Activated CD4-positive, alpha-beta T cell treated with anti-CD3 and anti-CD28 coated beads for 4 hours (primary cell): ENCODE measurements around the gene TIRAP.
A peak's percentile ranks its signal among the peaks of the same experiment; 100 is the strongest.
"Not testable (repeated sequence)": the region's sequence is repeated elsewhere in the genome, so short reads cannot be mapped to it uniquely, and the experiment has no call there.

Experiments used
- DNase-seq, 2 donors: peaks; one replicate each; pipeline ENCODE4 v3.0.0-alpha.2; 2020

Gene TIRAP, protein sequence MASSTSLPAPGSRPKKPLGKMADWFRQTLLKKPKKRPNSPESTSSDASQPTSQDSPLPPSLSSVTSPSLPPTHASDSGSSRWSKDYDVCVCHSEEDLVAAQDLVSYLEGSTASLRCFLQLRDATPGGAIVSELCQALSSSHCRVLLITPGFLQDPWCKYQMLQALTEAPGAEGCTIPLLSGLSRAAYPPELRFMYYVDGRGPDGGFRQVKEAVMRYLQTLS

DNA sequence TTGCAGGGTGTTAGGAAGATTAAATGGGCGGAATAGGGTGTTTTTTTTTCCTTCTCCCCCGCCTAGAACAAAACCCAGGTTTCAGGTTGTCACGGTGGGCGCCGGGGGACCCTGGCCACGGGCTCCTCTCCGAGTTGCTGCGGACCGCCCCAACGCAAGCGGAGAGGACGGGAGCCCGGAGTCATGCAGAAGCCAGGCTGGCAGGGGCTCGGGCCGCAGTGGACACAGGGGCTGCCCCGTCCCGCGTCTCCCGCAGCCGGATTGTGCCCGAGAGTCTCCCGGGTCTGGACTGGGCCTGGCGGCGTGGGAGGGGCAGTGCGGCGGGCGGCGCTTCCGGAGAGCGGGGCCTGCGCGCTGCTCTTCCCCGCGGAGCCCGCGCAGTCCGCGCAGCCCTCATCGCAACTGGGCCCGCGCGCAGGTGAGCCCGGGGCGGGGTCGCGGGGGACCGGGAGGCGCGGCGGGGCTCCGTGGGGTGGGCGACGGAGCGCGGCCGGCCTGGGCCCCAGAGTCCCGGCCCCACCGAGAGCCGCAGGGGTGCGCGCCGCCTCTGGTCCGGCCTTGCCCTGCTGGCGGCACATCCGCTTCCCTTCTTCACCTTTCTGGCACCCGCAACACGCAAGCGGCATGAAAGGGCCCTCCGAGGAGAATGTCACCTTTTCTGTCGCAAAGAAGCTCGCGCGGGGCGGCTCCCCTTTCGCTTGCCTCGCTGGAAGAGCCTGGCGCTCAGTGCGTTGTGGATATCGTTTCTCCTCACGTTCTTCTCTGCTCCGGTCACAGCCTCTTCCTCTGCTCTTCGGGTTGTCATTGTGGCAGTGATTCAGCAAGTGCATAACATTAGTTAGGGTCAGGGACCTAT, at the start of gene TIRAP:
Gene TIRAP (plus strand): TSS at position 358 of the 856 bp plus-strand sequence. CDS start 7,802 bp downstream, outside the sequence.
- DNase-seq: peak; percentile 36 to 51

- no peak for DNase-seq
Observed at GRCh38 chr11:126233391-126233790, 49.5 kb upstream of the TIRAP start.

GRCh38 chr11:126246636-126247035, 36.3 kb upstream of the TIRAP start:
- no peak for DNase-seq

- no peak for DNase-seq
Observed at GRCh38 chr11:126253265-126253664, 29.6 kb upstream of the TIRAP start.

DNA sequence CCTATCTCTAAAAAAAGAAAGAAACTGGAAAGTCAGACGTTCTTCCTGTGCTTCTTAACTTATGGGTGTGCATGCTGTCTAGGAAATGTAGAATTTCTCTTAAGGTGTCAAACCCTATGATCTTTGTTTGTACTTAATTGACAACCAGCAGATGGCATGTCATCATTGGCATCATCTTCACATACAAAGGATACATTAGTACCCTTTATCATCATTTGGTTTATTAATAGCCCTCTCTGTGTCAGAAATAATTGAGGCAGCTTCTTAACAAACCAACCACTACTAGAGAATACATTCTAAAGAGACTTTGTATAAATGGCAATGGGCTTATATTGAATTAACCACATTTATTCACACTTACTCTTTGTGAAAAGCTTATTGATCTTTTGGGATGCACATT, 28.1 kb upstream of the TIRAP start:
- DNase-seq: no peak

DNA sequence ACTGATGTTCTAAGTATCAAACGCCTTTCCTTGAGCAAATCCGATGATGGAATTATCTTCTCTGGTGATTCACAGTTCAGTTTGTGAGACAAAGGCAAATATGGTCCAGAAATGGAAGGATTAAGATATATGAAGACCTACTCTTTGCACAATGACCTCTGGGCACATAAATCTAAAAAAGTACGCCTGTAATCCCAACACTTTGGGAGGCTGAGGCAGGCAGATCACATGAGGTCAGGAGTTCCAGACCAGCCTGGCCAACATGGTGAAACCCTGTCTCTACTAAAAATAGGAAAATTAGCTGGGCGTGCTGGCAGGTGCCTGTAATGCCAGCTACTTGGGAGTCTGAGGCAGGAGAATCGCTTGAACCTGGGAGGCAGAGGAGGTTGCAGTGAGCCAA, 27.4 kb upstream of the TIRAP start:
- not testable (repeated sequence) for DNase-seq

- no peak for DNase-seq
Observed at GRCh38 chr11:126256216-126256615, 26.7 kb upstream of the TIRAP start.

DNA sequence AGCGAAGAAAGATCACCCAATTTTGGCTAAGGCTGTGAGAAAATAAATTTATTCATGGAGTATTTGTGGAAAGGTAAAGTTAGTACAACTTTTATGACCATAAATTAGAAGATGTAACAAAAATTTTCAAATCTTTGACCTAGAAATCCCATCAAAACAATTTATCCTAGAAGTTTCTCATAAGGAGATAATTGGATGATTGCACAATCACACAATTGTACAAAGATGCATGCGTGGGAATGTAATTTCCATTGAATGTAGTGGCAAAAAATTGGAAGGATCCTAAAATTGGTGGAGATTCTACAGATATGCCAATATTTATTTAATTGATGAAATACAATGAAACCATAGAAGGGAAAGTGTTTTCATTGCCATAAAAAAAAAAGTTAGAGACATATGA, 25.7 kb upstream of the TIRAP start:
- no peak for DNase-seq

- DNase-seq: no peak
Observed at GRCh38 chr11:126257764-126258163, 25.1 kb upstream of the TIRAP start.

- no peak for DNase-seq
Observed at GRCh38 chr11:126262216-126262615, 20.7 kb upstream of the TIRAP start.

- DNase-seq: no peak
Observed at GRCh38 chr11:126263489-126263888, 19.4 kb upstream of the TIRAP start.

DNA sequence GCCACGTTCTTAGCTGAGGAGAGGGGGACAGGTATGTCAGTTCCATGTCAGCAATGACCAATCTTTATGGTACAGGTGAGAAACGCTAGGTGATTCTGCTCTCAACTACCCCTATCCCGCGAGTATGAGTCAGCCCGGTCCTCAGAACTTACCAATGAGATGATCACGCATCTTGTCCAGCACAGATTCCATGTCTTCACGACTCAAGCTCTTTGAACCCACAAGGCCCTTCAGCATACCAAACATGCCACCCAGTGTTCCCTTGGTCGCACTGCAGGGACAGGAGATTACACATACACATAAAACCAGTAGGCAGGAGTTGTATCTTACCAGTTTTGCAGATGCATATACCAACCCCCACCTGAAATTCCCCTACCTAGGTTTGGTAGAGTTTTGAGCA, 17.1 kb upstream of the TIRAP start:
- no peak for DNase-seq

DNA sequence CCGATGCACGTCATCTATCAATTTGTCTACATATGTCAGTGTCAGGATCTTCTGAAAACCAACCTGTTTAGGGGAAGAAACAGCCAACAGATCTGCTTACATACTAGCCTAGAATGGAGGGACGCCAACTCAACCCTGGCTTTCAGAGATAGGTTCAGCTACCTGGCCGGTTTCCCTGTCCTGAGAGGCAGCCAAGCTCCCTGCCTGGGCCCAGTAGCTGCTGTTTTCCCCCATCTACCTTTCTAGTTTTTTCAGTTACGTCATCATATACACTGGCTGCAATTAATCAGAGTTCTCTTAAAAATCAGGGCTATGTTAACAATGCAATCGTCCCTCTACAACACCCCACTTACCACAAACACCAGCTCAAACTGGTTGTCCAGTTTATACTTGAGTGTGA, 15.2 kb upstream of the TIRAP start:
- DNase-seq: no peak

DNA sequence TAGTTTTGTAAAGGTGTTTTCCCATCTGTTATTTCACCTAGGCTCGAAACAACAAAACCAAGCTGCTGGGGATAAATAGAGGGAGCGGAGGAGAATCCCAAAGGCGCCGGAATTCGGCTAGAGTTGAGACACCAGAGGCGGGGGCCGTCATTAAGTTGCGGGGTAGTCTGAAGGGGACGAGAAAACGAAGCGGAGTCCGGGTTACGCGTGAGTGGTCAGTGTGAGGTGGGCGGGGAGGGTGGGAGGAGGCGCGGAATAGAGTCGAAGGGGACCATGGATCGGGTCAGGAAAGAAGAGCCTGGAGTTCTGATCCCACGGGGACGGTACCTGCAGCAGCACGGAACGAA, 14.6 kb upstream of the TIRAP start:
- no peak for DNase-seq

DNA sequence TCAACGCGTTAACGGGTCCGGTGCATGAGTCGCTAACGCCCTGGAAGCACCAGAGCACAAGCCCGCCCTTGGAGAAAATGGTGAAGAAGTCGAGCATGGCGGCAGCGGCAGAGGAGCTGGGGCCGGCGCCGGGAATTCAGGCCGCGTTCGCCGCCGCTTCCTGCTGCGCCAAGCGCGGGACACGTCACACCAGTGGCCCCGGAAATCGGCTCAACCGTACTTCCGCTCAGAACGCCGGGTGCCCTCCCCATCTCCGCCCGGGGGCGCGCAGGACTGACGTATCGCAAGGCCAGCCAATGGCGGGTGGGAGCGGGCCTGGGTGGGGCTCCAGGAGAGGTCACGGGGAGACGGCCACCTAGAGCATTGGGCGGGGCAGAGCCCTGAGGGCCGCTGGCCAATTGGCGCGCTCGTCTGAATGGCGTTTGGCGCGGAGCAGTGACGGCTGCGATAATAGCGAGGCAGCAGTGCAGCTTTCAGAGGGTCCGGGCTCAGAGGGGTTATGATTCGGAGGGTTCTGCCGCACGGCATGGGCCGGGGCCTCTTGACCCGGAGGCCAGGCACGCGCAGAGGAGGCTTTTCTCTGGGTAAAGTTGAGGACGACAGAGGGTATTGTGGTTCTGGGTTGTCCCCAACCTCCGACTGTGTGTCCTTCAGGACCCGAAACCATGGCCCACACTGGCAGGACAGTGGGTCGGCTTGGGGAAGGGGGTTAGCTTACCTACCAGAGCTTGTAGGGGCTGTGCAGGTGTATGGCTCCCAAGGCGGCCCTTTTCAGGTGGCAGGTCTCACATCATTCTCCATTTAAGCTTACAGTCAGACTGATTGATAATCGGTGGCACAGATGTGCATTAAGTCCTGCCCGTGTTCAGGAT, 13.9 kb upstream of the TIRAP start, which contains the start of the genes FOXRED1 and SRPRA:
Gene FOXRED1 (plus strand): TSS at position 447 of the 872 bp plus-strand sequence. CDS start 53 bp downstream, at position 500.
Gene SRPRA (minus strand): TSS at position 188 of the 872 bp plus-strand sequence. CDS start 91 bp downstream, at position 97.
- DNase-seq: peak; percentile 100

GRCh38 chr11:126277322-126277721, 5.6 kb upstream of the TIRAP start:
- DNase-seq: no peak

DNA sequence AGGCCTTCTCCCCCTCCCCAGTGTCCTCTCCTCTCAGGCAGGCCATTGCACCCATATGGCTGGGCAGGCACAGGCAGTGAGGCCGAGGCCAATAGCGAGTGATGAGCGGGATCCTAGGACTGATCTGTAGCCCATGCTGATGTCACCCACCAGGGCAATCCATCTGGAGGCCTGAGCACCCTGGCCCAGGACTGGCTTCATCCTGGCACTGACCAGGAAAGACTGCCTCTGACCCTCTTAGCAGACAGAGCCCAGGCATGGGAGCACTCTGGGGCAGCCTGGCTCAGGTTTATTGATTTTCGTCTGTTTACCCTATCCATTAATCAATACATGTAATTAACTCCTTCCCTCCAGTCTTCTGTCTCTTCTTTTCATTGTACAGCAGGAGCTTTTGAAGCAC, 5.1 kb upstream of the TIRAP start:
- no peak for DNase-seq

DNA sequence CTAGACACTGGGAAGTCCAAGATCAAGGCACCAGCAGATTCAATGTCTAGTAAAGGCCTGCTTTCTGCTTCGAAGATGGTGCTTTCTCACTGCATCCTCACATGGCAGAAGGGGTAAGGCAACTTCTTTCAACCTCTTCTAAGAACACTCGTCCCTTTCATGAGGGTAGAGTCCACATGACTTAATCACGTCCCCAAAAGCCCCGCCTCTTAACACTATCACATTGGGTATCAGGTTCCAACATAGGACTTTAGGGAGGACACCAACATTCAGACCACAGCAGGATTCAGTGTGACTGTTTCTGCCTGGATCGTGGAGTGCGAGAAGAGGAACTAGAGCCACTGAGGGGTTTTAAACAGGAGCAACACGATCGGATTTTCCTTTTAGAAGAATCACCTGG, 3.7 kb upstream of the TIRAP start:
- no peak for DNase-seq

DNA sequence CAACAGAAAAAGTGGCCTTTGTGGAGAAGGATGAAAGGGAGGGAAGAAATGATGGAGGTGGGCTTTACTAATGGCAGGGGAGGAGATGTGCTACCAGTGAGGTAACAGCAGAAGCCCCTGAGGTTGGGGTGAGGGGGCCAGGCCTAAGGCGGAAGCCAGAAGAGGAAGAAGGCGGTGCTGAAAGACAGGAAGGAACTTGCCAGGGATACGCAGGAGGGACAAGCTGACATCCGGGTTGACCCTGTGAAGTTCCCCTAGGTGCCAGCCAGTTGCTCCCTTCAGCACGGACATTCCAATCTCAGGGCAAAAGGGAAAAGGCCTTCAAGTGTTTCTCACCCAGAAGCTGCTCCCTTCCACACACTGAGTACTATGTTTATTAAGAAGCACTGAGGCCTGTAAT, 2.3 kb upstream of the TIRAP start:
- DNase-seq: no peak

DNA sequence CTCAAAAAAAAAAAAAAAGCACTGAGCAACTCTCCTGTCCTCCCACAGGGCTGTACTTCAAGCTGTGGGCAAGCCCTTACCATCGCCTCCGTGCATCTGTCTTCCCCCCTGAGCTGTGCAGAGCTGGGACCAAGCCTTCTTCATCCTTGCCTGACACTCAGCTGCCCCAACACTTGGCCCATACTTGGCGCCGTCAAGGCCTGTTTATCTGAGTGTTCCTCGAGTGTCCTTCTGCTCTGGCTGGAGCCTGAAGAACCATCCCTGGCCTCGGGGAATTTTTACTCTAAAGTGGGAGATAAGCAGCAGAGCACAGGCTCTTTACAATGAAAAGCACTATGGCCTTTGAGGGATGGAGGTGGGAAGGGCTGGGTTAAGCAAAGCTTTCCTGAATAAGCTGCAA, 1.6 kb upstream of the TIRAP start:
- DNase-seq: no peak

DNA sequence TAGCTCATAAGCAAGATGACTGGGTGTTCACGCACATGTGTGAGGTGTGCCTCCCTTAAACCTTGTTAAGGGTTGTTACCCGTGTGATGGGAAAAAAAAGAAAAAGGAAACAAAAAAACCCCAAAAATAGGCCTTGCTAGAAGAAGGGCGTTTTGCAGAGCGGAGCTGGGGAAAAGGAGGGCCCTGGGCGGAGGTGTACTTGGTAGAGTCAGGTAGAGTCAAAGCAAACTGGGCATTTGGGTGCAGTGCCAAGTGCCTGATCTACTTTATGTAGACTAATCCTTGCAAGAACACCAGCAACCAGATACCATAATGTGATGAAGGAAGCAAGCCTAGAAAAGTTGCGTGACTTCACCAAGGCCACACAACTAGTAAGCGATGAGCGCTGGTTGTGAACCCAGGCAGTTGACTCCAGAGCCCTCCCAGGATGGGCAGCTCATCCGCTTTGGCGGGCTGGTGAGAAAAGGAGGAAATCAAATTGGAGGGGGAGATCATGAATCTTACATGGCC, 1.2 kb upstream of the TIRAP start:
- no peak for DNase-seq

GRCh38 chr11:126282361-126282735, 545 bp upstream of the TIRAP start:
- DNase-seq: peak; percentile 28 to 44

- DNase-seq: peak; percentile 85 to 89
Observed at GRCh38 chr11:126284829-126285228, 1.9 kb downstream of the TIRAP start.
